Measurements from ENCODE around the gene MAP2K4. TPM values are rescaled to one million over a fixed set of nuclear protein-coding genes. Genes with fewer than 3 reads are reported as not detected.

The MAP2K4 gene
- total and polyA plus RNA-seq, 4 donors = 10.7 to 63.6 (median 20.3) TPM

DNA sequence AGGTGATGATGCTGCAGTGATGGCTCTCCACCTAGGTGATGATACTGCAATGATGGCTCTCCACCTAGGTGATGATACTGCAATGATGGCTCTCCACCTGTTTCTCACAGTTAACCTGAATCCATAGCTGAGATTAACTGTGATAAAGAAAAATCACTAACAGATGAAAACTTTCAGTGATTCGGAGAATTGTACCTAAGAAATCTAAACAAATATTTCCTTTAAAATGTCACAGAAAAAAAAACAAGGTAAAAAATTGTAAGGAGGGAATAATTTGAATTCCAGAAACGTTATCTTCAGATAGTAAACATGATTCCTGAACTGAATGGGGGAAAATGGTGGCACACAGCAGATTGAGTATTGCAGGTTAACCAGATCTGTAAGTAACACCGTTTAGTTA lies 113.4 kb downstream of the MAP2K4 start:
- H3K4me1 ChIP-seq (ENCODE audit: control insufficient read depth in 5 of 5, insufficient read depth in 5 of 5, low read length in 5 of 5) = no peaks in the 10 kb centered on the region
- no peak for TF ChIP-seq CTCF (IDR thresholded peaks at IDR 0.05; ENCODE audit: control extremely low read depth, extremely low read depth)
- no peak overlapping the region for H3K27ac ChIP-seq (ENCODE audit: low read depth in 1 of 2, low read length in 1 of 2)
- H3K9me3 ChIP-seq (ENCODE audit: control insufficient read depth in 4 of 4, insufficient read depth in 3 of 4, low read length in 3 of 4) = peaks cover 0 to 3% (median 0%) of the 10 kb centered on the region in 4 donors
- H3K27me3 ChIP-seq (ENCODE audit: control insufficient read depth in 3 of 3, insufficient read depth in 3 of 3, low read length in 2 of 3) = no peaks in the 10 kb centered on the region
- 49 to 70% methylated on average over 3 of the region's 3 CpGs for WGBS, 2 donors
- ATAC-seq (ENCODE audit: insufficient read depth, low FRiP score) (no peak), DNase-seq (no peak)
- no peak overlapping the region for H3K9ac ChIP-seq (ENCODE audit: insufficient read depth in 1 of 2, low read length in 2 of 2)
- peaks cover 9 to 19% (median 12%) of the 10 kb centered on the region in 4 donors for H3K36me3 ChIP-seq (ENCODE audit: control insufficient read depth in 4 of 4, insufficient read depth in 4 of 4, low read length in 4 of 4)
- H3K4me3 ChIP-seq = no peak overlapping the region

- no peak for TF ChIP-seq CTCF (IDR thresholded peaks at IDR 0.05; ENCODE audit: control extremely low read depth, extremely low read depth)
- H3K4me1 ChIP-seq (ENCODE audit: control insufficient read depth in 5 of 5, insufficient read depth in 5 of 5, low read length in 5 of 5) = no peaks in the 10 kb centered on the region
- DNase-seq = no peak
- ATAC-seq (ENCODE audit: insufficient read depth, low FRiP score) = no peak
- no peak overlapping the region for H3K27ac ChIP-seq (ENCODE audit: low read depth in 1 of 2, low read length in 1 of 2)
- no peak overlapping the region for H3K4me3 ChIP-seq
- peaks cover 0 to 3% (median 0%) of the 10 kb centered on the region in 4 donors for H3K9me3 ChIP-seq (ENCODE audit: control insufficient read depth in 4 of 4, insufficient read depth in 3 of 4, low read length in 3 of 4)
- H3K36me3 ChIP-seq (ENCODE audit: control insufficient read depth in 4 of 4, insufficient read depth in 4 of 4, low read length in 4 of 4) = peaks cover 5 to 14% (median 8%) of the 10 kb centered on the region in 4 donors
- H3K27me3 ChIP-seq (ENCODE audit: control insufficient read depth in 3 of 3, insufficient read depth in 3 of 3, low read length in 2 of 3) = no peaks in the 10 kb centered on the region
- no peak overlapping the region for H3K9ac ChIP-seq (ENCODE audit: insufficient read depth in 1 of 2, low read length in 2 of 2)
These were observed 113.9 kb downstream of the MAP2K4 start for GRCh38 chr17:12134587-12134986.

DNA sequence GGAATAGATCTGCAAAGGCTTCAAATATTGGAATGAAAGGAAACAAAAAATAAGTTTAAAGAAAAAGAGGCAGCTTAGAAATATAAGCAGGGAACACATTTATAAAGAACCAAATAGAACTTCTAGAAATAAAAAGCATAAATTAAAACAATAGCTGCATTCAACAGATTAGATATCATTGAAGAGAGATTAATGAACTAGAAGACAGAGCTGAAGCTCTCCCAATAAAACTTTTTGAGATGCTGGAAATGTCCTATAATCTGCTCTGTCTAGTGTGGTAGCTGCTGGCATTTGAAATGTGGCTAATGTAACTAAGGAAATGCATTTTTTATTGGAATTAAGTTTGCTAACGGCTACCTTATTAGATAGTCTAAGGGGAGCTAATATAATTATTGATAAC lies 115.6 kb downstream of the MAP2K4 start:
- 96 to 97% methylated on average over 1 of the region's 1 CpG for WGBS, 2 donors
- Histone ChIP-seq H3K36me3 (ENCODE audit: control insufficient read depth in 4 of 4, insufficient read depth in 4 of 4, low read length in 4 of 4) (peaks cover 8 to 21% (median 12%) of the 10 kb centered on the region in 4 donors), H3K27ac (ENCODE audit: low read depth in 1 of 2, low read length in 1 of 2) (no peak overlapping the region), H3K4me1 (ENCODE audit: control insufficient read depth in 5 of 5, insufficient read depth in 5 of 5, low read length in 5 of 5) (no peaks in the 10 kb centered on the region), H3K27me3 (ENCODE audit: control insufficient read depth in 3 of 3, insufficient read depth in 3 of 3, low read length in 2 of 3) (no peaks in the 10 kb centered on the region), H3K4me3 (no peak overlapping the region), H3K9me3 (ENCODE audit: control insufficient read depth in 4 of 4, insufficient read depth in 3 of 4, low read length in 3 of 4) (peaks cover 0 to 3% (median 0%) of the 10 kb centered on the region in 4 donors), H3K9ac (ENCODE audit: insufficient read depth in 1 of 2, low read length in 2 of 2) (no peak overlapping the region)
- no peak for DNase-seq
- no peak for TF ChIP-seq CTCF (IDR thresholded peaks at IDR 0.05; ENCODE audit: control extremely low read depth, extremely low read depth)
- no peak for ATAC-seq (ENCODE audit: insufficient read depth, low FRiP score)

GRCh38 chr17:12136646-12137045 lies 116.0 kb downstream of the MAP2K4 start:
- Histone ChIP-seq H3K4me1 (ENCODE audit: control insufficient read depth in 5 of 5, insufficient read depth in 5 of 5, low read length in 5 of 5) (no peaks in the 10 kb centered on the region), H3K27me3 (ENCODE audit: control insufficient read depth in 3 of 3, insufficient read depth in 3 of 3, low read length in 2 of 3) (no peaks in the 10 kb centered on the region), H3K9ac (ENCODE audit: insufficient read depth in 1 of 2, low read length in 2 of 2) (no peak overlapping the region), H3K36me3 (ENCODE audit: control insufficient read depth in 4 of 4, insufficient read depth in 4 of 4, low read length in 4 of 4) (peaks cover 12 to 25% (median 15%) of the 10 kb centered on the region in 4 donors), H3K4me3 (no peak overlapping the region), H3K9me3 (ENCODE audit: control insufficient read depth in 4 of 4, insufficient read depth in 3 of 4, low read length in 3 of 4) (peaks cover 0 to 3% (median 0%) of the 10 kb centered on the region in 4 donors), H3K27ac (ENCODE audit: low read depth in 1 of 2, low read length in 1 of 2) (no peak overlapping the region)
- DNase-seq (no peak), ATAC-seq (ENCODE audit: insufficient read depth, low FRiP score) (no peak)
- no peak for TF ChIP-seq CTCF (IDR thresholded peaks at IDR 0.05; ENCODE audit: control extremely low read depth, extremely low read depth)
